HG03565 (cell line): Measurements from ENCODE around the gene DYRK2.

Experiments
- ATAC-seq: cut with Tn5 transposase; IDR thresholded peaks from one replicate; pipeline ENCODE4 v1.9.1; 2021; ENCODE audit warnings: mild to moderate bottlenecking, moderate library complexity; ENCODE audit not compliant: unreplicated experiment

DYRK2 gene

DNA sequence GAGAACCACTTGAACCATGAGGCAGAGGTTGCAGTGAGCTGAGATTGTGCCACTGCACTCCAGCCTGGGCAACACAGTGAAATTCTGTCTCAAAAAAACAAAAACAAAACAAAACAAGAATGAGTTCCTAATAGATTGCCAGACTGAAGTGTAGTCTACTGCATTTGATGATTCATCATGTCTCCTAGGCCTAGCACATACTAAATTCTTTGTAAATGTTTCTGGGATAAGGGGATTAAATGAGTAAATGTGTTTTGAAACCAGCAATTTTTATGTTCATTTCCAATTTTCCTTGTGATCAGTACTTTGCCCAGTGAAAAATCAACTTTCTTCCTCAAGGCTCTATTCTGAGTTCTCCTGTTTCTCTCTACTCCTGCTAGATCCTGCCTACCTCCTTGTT is 2.9 kb upstream of the DYRK2 start:
- no peak for ATAC-seq

DNA sequence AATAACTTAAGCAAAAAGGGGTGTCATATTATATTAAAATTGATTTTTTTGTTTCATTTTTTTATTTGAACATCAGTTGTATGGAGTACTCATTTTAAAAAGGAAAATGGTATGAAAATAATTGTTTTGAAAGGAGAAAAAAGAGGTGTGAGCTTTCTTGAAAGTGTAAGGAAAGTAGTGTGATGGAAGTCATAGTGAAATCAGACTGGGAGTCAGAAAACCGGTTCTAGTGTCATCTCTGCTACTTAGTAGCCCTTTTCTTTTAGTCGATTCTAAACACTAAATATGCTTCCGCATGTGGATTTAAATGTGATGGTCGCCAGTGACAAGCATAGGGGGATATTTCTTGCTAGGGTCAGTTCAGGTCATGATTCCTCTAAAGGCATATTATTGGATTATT is 1.8 kb upstream of the DYRK2 start:
- no peak for ATAC-seq

DNA sequence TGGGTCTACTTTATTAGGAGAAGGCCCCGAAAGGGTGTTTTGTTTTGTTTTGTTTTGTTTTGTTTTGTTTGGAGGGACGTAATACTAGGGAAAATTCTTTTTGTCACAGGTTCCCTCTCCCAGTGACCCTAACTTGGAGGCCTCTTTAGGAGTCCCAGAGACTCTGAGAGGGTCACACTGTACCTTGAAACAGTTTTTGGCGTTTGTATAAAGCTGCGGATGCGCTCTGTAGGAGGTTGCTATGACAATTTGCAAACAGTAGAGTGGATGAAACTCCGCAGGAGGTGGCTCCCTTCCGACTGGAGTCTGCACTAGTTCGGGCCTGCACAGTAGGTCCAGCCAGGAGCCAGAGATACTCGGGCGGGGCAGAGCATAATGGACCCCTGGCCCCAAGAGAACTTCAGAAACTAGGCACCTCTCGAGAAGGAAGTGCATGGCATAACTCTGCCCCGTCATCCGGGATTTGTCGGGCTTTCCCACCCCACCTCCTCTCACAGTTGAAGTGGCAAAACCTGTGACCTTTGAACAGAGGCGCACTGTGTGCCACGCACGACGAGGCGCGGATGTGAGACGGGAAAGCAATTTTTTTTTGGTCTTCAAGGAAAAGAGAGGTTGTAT is 1.3 kb upstream of the DYRK2 start:
- no peak for ATAC-seq

DNA sequence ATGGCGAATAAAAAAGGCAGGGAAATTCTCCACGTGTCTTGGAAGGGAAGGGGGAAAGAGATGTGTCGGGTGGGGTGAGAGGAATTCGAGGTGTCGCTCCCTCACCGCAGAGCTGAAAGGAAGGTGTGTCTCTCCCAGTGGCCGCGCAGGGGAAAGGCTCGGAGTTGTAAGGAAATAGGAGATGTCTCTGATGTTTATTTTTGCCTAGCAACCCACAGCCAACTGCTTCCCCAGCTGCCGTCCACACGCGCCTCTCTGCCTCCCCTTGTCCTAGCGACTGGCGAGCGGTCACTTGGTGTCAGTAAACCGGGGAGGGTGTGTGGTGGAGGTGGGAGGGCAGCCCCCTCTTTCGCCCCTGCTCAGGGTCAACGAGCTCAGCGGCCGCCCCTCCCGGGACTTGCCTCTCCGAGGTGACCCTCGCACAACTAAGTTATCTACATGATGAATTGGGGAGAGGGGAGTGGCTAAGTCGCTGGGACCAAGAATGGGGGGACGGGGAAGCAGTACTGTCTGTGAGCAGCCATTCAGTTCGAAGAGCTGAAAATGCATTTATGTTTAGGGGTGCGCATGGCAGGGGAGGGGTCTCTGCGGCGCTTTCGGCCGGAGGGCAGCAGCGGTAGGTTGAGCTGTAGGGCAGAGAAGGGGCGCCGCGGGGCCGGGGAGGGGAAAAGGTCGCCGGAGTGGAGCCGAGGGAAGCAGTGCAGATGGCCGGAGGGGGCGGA is 585 bp upstream of the DYRK2 start:
- peak; percentile 1 for ATAC-seq

DNA sequence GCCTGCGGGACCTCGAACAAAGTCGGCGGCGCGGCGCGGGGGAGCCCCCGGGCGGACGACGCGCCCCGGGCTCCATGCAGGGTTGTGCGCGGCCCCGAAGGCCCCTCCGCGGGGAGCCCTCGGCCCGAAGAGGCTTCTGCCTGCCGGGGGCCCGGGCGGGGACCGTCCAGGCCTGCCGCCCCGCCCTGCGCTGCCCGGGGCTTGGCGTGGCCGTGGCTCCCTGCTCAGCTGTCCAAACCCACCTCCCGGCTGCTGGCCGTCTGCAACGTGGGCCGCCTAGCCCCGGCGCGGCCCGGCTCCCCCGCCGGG is 670 bp downstream of the DYRK2 start:
- ATAC-seq: peak; percentile 17

DNA sequence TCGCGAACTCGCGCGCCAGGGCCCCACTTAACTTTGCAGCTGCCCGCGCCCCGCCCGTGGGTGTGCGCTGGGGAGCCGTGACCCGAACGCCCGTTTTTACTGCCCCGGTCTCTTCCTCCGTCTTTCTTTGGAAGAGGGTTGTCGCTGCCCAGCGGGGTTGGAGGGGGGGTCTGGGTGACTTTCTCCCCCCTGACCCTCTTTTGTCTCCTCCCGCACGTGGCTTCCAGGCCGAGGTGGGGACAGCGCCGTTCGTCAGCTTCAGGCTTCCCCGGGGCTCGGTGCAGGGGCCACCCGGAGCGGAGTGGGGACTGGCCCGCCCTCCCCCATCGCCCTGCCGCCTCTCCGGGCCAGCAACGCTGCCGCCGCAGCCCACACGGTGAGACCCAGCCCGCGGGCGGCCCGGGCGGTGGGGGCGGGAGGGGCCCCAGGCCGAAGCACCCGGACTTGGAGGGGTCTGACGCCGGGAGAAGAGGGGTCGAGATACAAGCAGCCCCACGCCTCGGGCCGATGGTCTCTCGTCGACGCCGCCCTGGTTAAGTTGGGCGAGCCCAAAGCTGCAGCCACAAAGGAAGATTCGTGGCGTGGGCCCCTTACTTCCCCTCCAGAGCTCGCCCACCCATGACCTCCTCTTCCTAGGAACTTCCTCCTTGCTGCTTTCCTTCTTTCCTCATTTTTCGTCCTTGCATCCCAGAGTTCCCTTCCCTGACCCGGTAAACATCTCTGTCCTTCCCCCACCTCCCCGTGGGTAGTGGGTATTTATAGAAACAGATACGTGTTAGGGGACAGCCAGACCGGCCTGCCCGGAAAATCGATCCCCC is 1.2 kb downstream of the DYRK2 start:
- ATAC-seq: no peak

DNA sequence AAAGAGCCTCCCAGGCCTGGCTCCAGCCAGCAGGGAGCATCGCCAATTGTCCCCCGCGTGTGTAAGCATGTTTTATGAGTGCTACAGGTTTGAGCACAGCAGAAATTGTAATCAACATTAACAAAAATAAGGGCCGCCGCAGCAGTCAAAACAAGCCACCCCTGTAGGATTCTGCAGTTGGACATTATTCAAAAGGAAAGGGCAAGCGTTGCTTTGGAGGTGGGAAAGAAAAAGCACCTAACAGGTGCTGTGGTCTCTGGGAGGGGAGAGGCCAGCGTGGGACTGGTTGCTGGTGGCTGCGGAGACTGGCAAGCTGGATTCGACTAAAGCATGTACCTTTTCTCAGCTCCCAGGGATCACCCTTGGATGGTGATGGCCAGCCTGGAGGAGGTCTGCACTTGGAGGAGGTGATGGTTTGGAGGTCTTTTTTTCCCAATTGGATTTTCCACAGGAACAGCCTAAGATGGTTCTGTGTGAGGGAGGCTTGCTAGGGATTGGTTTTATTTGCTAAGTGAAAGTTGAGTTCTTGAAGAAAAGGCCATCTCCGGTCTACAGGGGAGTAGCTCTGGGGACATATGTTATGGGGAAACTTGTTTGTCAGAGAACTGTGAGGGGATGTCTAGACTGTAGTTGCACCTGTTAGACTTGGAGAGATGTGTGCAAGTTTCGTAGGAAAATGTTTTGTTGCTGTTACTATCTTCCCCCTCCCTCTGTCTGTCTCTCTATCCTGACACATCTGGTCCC is 2.0 kb downstream of the DYRK2 start:
- no peak for ATAC-seq

DNA sequence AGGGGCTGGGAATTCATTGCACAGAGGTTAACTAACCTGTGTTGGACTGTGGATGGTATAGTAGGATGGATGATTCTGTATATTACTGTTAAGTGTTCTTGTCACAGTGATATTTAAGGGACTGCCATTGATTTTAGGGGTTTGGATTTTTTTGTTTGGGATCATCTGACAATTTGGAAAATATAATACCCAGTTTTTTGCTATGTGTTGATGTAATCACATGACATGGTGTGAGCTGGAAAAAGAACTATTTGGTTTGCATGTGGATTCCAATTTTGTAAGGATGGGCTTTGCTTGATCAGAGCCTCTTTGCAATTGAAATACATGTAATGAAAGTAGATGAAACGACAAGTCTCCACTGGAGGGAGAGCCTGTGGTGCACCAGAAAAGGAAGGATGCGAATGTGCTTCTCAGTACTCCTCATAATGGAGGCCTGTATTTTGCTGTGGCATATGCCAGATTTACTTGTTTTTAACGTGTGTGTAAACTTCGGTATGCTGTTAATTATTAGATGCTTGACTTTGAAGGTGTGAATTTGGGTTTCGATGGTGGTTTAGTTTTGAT is 2.7 kb downstream of the DYRK2 start:
- no peak for ATAC-seq

DNA sequence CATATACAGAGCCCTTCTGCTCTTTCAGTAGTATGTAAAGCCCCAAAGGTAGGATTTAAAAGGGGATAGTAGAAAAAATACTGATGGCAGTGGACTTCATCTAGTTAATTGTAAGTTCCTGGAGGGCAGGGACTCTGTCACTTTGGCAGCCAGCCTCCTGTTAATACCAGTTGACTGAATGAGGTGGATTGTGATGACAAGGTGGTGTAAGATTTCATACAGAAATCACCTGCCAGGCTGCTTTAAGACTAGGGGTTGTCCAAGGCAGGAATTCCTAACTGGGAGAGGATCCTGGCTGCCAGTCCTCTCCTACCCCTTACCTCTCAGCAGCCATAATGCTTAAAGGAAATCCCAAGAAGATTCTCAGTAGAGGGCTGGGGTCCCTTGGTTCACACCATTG is 7.3 kb downstream of the DYRK2 start:
- no peak for ATAC-seq

DNA sequence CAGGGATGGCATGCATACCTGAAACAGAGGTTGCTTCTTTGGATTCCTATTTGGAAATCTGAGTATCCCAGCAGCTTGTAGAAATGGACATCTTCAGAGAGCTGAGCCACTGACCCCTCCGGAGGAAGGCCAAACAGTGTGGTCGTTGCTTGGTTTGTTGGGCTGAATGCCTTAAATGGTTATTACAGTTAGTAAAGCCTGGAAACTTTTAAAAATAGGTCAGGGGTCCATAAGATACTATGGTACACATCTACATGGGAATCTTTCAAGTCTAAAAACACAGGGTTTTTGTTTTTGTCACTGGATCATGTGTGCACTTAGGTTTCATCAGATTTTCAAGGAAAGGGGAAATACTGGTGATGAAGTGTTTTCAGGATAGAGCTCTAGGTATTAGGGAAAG is 7.7 kb downstream of the DYRK2 start:
- no peak for ATAC-seq

DNA sequence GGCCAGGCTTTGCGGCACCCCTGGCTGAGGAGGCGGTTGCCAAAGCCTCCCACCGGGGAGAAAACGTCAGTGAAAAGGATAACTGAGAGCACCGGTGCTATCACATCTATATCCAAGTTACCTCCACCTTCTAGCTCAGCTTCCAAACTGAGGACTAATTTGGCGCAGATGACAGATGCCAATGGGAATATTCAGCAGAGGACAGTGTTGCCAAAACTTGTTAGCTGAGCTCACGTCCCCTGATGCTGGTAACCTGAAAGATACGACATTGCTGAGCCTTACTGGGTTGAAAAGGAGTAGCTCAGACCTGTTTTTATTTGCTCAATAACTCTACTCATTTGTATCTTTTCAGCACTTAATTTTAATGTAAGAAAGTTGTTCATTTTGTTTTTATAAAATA is 9.9 kb downstream of the DYRK2 start:
- no peak for ATAC-seq

DNA sequence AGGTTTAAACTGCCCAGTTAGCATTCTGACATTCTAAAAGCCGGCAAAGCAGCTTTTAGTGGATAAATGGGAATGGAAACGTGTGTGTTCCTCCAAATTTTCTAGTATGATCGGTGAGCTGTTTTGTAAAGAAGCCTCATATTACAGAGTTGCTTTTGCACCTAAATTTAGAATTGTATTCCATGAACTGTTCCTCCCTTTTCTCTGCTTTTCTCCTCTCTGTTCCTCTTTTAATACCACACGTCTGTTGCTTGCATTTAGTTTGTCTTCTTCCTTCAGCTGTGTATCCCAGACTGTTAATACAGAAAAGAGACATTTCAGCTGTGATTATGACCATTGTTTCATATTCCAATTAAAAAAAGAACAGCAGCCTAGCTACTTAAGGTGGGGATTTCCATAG is 10.7 kb downstream of the DYRK2 start:
- ATAC-seq: no peak

DNA sequence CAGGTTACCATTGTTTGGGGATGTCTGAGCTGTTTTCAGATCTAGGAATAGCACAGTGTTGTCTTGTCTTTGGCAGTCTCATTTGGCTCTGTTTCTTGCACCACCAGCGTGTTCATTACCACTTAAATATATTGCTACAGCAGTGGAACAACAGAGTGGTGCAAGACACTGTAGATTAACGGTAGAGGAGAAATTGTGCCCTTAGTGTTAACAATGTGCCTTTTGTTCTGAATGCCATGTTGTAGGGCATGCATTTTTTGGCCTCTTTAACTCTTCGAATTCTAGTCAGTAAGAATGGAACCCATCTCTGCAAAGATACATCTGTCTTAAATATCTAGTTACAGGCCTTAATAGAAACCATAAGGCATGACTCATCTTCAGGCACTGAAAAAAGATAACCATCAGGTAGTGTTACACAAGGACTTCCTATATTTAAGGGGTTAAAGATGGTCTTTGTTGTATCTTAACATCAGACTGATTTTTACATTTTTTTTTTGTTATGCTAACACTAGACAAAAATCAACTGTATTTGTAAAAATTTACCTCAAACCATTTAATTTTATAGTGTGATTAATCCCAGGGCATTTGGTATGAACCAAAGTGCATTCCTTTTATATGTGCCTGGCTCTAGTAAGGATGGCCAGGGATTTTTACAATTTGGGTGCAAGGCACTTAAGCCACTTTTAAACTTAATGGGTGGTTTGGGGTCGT is 12.9 kb downstream of the DYRK2 start:
- ATAC-seq: no peak

DNA sequence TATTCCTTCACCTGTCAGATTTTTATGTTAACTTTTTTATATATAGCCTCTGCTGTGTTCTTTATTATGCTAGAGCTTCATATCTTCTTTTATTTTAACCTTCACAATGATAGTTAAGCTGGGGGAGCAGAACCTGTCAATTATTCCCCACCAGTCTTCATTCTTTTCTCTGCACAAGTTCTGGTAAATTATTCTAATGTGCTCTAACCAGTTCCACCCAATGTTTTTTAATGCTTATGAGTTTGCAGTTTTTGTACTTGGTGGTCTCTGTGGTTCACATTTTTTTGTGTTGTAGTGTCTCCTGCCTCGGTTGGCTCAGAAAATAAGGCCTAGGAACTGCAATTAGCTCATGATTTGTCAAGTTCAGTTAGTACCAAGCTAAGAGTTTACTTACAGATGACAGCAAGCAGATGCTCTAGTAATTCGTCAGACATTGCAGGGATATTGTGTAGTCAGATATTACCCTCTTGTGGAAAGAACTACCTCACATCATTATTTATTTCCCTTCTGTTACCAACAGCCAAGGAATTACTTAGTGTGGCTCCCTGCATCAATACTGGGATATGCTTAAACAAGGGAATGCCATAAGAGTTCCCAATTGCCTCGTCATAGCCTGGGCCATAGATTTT is 14.5 kb downstream of the DYRK2 start:
- no peak for ATAC-seq

DNA sequence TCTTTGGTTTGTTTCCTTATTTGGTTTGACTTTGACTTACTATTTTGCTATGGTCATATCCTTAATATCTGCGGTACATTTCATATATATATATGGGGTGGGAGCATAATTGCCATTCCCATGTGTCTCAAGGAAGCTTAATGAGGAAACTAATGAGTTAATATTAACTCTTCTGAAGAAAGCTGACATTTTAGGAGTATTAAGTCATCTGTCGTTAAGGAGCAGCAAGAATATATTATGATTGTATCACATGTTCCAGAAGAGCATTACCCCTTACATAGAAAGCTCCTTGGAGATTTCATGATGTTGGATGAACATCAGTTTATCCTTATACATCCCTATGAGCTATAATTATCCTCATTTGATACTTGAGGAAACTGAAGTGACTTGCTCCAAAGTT is 15.6 kb downstream of the DYRK2 start:
- ATAC-seq: no peak

DNA sequence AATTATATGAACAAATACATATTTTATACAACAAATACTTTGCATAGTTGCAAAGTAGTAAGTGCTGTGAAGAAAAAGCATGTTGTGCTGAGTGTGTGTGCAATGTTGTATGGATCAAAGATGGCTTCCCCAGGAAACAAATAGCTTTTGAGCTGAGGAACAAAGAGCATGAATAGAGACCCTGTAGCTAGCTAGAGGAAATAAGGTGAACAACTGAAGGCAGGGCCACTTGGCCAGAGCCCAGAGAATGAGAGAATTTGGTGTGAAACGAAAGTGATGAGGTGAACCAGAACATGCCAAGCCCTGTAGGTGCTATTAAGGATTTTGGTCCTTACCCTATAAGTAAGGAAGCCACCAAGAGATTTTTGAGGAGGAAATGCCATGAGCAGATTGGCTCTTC is 17.1 kb downstream of the DYRK2 start:
- ATAC-seq: no peak

DNA sequence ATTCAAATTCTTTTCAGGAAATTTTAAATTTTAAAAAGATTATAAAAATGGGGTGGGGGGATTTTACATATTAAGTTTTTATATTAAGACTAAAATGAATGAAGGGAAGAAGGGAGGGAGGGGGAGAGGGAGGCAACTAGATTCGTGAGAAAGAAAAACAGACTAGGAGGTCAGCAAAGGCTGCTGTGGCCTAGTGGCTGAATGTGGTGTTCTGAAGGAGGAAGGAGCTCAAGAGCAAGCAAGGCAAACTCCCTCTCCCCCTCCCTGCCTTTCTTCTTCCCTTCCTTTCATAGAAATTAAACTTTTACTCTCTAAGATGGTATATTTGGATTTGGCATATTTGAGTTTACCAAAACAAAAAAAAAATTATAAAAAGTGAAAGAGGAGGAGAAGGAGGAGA is 18.1 kb downstream of the DYRK2 start:
- ATAC-seq: no peak

DNA sequence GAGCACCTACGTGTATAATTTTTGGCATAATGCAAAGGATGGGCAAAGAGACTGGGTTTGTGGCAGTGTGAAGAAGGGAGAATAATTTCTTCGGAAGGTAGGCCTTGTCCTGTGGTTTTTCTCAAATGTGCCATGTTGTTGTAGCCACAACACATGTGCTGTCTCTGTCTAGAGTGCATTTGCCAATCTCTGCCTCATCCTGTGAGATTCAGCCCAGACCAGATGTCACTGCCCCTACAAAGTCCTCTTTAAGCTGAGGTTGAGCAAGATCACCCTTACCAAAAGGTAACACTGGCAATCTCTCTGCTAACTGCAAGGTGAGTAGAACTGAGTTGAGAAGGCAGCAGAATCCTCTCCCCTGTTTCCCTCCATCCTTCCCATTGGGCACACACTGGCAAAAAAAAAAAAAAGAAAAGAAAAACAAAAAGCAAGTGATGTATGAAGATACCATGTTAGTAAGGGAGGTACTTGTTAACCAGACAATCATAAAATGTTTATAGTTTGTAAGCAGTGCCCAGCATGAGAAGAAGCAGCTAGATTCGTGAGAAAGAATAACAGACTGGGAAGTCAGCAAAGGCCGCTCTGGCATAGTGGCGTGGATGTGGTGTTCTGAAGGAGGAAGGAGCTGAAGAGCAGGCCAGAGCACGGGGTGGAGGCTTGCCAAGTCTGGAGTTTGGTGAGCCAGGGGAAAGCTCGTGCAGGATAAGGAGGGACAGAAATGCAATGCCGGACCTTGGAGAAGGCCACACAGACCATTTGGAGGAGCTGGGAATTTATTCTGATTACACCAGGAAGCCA is 18.9 kb downstream of the DYRK2 start:
- ATAC-seq: no peak

DNA sequence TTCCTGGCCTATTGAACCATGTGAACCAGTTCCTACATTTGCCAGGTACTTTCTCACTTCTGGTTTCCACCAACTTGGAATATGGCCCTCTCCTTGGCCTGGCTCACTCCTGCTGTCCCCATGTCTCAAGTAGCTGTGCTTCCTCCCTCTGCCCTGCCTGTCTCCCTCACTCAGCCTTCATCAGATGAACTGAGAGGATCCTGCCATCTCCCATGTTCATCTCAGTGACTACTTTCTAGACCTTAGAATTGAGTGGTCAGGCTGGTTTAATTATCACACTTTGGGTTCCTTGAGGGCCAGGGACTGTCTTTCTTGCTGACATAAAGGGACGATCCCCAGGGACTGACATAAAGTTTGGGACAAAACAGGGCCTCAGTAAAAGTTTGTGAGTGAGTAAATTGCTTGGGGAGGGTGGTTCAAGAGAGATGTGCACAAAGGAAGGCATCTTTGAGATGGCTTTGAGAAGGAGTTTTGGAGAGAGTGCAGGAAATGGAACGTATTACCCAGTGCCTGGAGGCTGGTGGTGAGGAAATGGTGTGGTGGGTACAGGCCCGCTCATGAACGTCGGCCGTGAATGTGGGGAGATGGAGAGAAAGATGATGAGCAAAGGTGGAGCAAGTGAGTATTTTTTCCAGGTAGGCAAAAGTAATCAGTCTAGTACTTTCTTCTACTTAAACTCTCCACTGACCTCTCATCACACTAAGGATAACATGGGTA is 20.8 kb downstream of the DYRK2 start:
- ATAC-seq: no peak
